Left cardiac atrium (tissue), 4 donors: ENCODE data around the gene TMEM255B. TPM values are rescaled to one million over a fixed set of nuclear protein-coding genes. Genes with fewer than 3 reads are reported as not detected.

Source experiments
- ATAC-seq, 2 donors: fragments of 200-7000 bp; cut with Tn5 transposase; one replicate each; pipeline ENCODE4 v1.9.1; 2020; ENCODE audit warnings: mild to moderate bottlenecking in 2 of 2, moderate library complexity in 2 of 2
- DNase-seq: peaks from one replicate; pipeline ENCODE4 v3.0.0-alpha.2; 2020
- intact Hi-C, 2 donors: fragments of 100-400 bp; cut with DNase I; formaldehyde crosslinking; loops; one replicate each; pipeline versions ENCODE4 v1.14.1 to v1.15.1; 2022 to 2023
- total RNA-seq, 2 donors: library from RNA; stranded (reverse); fragmentation: NEBNext Ultra II Directional; extraction: Animal tissue kit (Norgen Biotek cat#: 25700); gene quantifications; one replicate each; pipeline ENCODE4 v1.2.1, GENCODE V29; 2021
- donor health status: DM: no; HTN: yes; CAD: no.
- donor health status: DM: no; HTN: yes; CAD: no; lungs with severe emphysema.
- donor health status: DM: yes; HTN: yes; CAD: no.
- donor health status: Dilated cardiomyopathy.

Gene TMEM255B
- total RNA-seq, 2 donors from 2014 or later = 10.5 to 14.1 TPM

GRCh38 chr13:113763254-113763653, 4.2 kb downstream of the TMEM255B start:
- DNase-seq (no peak), ATAC-seq (no peak)
- intact Hi-C loops = no loop called here

- ATAC-seq = no peak
- intact Hi-C loops = no loop called here
- no peak for DNase-seq
Observed at GRCh38 chr13:113763961-113764792, 5.2 kb downstream of the TMEM255B start.

- DNase-seq = no peak
- no peak for ATAC-seq
- intact Hi-C loops = no loop called here
Observed at GRCh38 chr13:113764793-113765563, 6.0 kb downstream of the TMEM255B start.

- DNase-seq (no peak), ATAC-seq (no peak)
- intact Hi-C loops = no loop called here
Observed at GRCh38 chr13:113765564-113765910, 6.5 kb downstream of the TMEM255B start.

- DNase-seq (no peak), ATAC-seq (no peak)
- intact Hi-C loops = no loop called here
Observed at GRCh38 chr13:113766035-113766800, 7.2 kb downstream of the TMEM255B start.

- intact Hi-C loops = no loop called here
- DNase-seq = no peak
- ATAC-seq = no peak
Observed at GRCh38 chr13:113767366-113767765, 8.3 kb downstream of the TMEM255B start.

GRCh38 chr13:113768018-113768905, 9.2 kb downstream of the TMEM255B start:
- DNase-seq = no peak

GRCh38 chr13:113769106-113769505, 10.1 kb downstream of the TMEM255B start:
- no peak for ATAC-seq
- intact Hi-C loops = no loop called here
- DNase-seq = no peak

More at GRCh38 chr13:113768018-113768905, 9.2 kb downstream of the TMEM255B start:
- ATAC-seq = no peak
- intact Hi-C loops = no loop called here

GRCh38 chr13:113769881-113770280, 10.9 kb downstream of the TMEM255B start:
- no peak for ATAC-seq
- DNase-seq = no peak
- intact Hi-C loops = no loop called here

- intact Hi-C loops = no loop called here
- no peak for DNase-seq
- ATAC-seq = no peak
Observed at GRCh38 chr13:113770441-113770840, 11.4 kb downstream of the TMEM255B start.

- intact Hi-C loops = no loop called here
- DNase-seq (no peak), ATAC-seq (no peak)
Observed at GRCh38 chr13:113770937-113771336, 11.9 kb downstream of the TMEM255B start.

GRCh38 chr13:113771709-113772331, 12.8 kb downstream of the TMEM255B start:
- ATAC-seq = no peak
- intact Hi-C loops = no loop called here

GRCh38 chr13:113774177-113775107, 15.4 kb downstream of the TMEM255B start:
- DNase-seq (no peak), ATAC-seq (peak in 1 of 2 donors; percentile 43)
- intact Hi-C loops = no loop called here

More at GRCh38 chr13:113771709-113772331, 12.8 kb downstream of the TMEM255B start:
- no peak for DNase-seq

- DNase-seq = no peak
- no peak for ATAC-seq
- intact Hi-C loops = no loop called here
Observed at GRCh38 chr13:113775451-113776145, 16.6 kb downstream of the TMEM255B start.

GRCh38 chr13:113776231-113777125, 17.5 kb downstream of the TMEM255B start:
- no peak for ATAC-seq
- no peak for DNase-seq

More at GRCh38 chr13:113776231-113777125, 17.5 kb downstream of the TMEM255B start:
- intact Hi-C loops = no loop called here
